ENCODE results near the gene NRP2. TPM values are rescaled to one million over a fixed set of nuclear protein-coding genes. Genes with fewer than 3 reads are reported as not detected.

Gene NRP2
- total RNA-seq, 1 experiment from 2014 or later, result 1.2 TPM

DNA sequence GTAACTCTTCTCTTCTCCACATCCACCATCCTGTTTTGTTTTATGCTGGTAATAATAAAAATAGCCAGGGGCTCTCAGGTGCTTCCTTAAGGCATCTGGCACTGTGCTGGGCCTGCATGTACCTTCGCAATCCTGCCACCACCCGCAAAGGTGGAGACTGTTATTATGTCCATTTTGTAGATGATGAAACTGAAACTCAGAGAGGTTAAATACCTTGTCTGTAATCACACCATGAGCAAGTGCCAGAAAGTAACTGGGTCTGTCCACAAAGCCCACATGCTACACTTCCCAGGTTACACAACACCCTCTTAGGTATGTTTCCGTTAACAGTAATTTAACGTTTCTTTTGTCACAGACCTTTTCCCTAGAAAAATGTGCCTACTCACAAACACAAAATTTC, 27.0 kb downstream of the NRP2 start:
- ChIA-PET CTCF (no interaction called here), RAD21 (ENCODE audit: low non-redundant PET in 1 of 2, low total read pairs in 2 of 2, uncharacterized antibody in 2 of 2, unreplicated experiment in 2 of 2) (no interaction called here), POLR2A (no interaction called here)
- Histone ChIP-seq H3K79me2 (ENCODE audit: insufficient read depth, low read length) (no peaks in the 10 kb centered on the region), H3K4me2 (ENCODE audit: low read length) (no peak overlapping the region), H3K27me3 (ENCODE audit: insufficient read depth, low read length) (peaks cover 7% of the 10 kb centered on the region; the same call in 1 of the 2 replicates), H4K20me1 (ENCODE audit: insufficient read depth) (no peaks in the 10 kb centered on the region), H3K36me3 (ENCODE audit: control insufficient read depth in 1 of 2, insufficient read depth in 2 of 2, low read length in 2 of 2) (no peaks in the 10 kb centered on the region), H2AFZ (ENCODE audit: low read depth, low read length, poor library complexity, severe bottlenecking) (no peak overlapping the region), H3K4me1 (ENCODE audit: control insufficient read depth in 1 of 2, insufficient read depth in 2 of 2, low read length in 2 of 2) (peaks cover 0 to 6% of the 10 kb centered on the region in 2 experiments; a peak in 1 of 4 replicates), H3K9me3 (ENCODE audit: control insufficient read depth in 1 of 2, insufficient read depth in 1 of 2, low read depth in 1 of 2, low read length in 2 of 2) (no peaks in the 10 kb centered on the region), H3K4me3 (replicated peaks in 1 of 2; ENCODE audit: low read depth in 1 of 2, low read length in 2 of 2) (no peak overlapping the region), H3K9me2 (ENCODE audit: insufficient read depth) (no peaks in the 10 kb centered on the region), H3K9ac (ENCODE audit: low read length) (no peak overlapping the region), H3K27ac (ENCODE audit: low read depth, low read length) (no peak overlapping the region)
- DNase-seq (ENCODE audit: low read depth, low spot score) (no peak), ATAC-seq (no peak)
- intact Hi-C loops (cut with micrococcal nuclease), result no loop called here
- no TSS peak for BruUV-seq (replicated peaks)
- no peak for TF ChIP-seq SRF (IDR thresholded peaks at IDR 0.05; ENCODE audit: low read depth)
- TF ChIP-seq, protein P1, sequence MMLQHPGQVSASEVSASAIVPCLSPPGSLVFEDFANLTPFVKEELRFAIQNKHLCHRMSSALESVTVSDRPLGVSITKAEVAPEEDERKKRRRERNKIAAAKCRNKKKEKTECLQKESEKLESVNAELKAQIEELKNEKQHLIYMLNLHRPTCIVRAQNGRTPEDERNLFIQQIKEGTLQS (IDR thresholded peaks at IDR 0.05), result no peak
- no peak for TF ChIP-seq POLR2A (IDR thresholded peaks at IDR 0.05; ENCODE audit: borderline replicate concordance, extremely low read depth, insufficient read depth, insufficient read length)
- TF ChIP-seq, protein P2, sequence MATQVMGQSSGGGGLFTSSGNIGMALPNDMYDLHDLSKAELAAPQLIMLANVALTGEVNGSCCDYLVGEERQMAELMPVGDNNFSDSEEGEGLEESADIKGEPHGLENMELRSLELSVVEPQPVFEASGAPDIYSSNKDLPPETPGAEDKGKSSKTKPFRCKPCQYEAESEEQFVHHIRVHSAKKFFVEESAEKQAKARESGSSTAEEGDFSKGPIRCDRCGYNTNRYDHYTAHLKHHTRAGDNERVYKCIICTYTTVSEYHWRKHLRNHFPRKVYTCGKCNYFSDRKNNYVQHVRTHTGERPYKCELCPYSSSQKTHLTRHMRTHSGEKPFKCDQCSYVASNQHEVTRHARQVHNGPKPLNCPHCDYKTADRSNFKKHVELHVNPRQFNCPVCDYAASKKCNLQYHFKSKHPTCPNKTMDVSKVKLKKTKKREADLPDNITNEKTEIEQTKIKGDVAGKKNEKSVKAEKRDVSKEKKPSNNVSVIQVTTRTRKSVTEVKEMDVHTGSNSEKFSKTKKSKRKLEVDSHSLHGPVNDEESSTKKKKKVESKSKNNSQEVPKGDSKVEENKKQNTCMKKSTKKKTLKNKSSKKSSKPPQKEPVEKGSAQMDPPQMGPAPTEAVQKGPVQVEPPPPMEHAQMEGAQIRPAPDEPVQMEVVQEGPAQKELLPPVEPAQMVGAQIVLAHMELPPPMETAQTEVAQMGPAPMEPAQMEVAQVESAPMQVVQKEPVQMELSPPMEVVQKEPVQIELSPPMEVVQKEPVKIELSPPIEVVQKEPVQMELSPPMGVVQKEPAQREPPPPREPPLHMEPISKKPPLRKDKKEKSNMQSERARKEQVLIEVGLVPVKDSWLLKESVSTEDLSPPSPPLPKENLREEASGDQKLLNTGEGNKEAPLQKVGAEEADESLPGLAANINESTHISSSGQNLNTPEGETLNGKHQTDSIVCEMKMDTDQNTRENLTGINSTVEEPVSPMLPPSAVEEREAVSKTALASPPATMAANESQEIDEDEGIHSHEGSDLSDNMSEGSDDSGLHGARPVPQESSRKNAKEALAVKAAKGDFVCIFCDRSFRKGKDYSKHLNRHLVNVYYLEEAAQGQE (IDR thresholded peaks at IDR 0.05; ENCODE audit: low read depth), result no peak
- TF ChIP-seq EGR1 (IDR thresholded peaks at IDR 0.05; ENCODE audit: low read depth), result no peak
- TF ChIP-seq CEBPB (IDR thresholded peaks at IDR 0.05; ENCODE audit: low read depth), result no peak
- no peak for TF ChIP-seq ZFX (IDR thresholded peaks at IDR 0.05)
- no peak for TF ChIP-seq TCF7L2 (IDR thresholded peaks at IDR 0.05; ENCODE audit: borderline replicate concordance, extremely low read depth, insufficient read depth, insufficient read length)
- TF ChIP-seq, protein P3, sequence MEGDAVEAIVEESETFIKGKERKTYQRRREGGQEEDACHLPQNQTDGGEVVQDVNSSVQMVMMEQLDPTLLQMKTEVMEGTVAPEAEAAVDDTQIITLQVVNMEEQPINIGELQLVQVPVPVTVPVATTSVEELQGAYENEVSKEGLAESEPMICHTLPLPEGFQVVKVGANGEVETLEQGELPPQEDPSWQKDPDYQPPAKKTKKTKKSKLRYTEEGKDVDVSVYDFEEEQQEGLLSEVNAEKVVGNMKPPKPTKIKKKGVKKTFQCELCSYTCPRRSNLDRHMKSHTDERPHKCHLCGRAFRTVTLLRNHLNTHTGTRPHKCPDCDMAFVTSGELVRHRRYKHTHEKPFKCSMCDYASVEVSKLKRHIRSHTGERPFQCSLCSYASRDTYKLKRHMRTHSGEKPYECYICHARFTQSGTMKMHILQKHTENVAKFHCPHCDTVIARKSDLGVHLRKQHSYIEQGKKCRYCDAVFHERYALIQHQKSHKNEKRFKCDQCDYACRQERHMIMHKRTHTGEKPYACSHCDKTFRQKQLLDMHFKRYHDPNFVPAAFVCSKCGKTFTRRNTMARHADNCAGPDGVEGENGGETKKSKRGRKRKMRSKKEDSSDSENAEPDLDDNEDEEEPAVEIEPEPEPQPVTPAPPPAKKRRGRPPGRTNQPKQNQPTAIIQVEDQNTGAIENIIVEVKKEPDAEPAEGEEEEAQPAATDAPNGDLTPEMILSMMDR (IDR thresholded peaks at IDR 0.05 in 2 of 3, conservative IDR thresholded peaks at IDR 0.05 in 1 of 3; ENCODE audit: borderline replicate concordance in 1 of 3, insufficient read depth in 1 of 3, low read depth in 2 of 3, low read length in 2 of 3), result no peak
- TF ChIP-seq SP1 (IDR thresholded peaks at IDR 0.05; ENCODE audit: low read depth), result no peak
- no peak for TF ChIP-seq JUND (IDR thresholded peaks at IDR 0.05)
- TF ChIP-seq, protein P4, sequence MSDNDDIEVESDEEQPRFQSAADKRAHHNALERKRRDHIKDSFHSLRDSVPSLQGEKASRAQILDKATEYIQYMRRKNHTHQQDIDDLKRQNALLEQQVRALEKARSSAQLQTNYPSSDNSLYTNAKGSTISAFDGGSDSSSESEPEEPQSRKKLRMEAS (IDR thresholded peaks at IDR 0.05), result no peak
- no peak for TF ChIP-seq ELF1 (IDR thresholded peaks at IDR 0.05; ENCODE audit: borderline replicate concordance, low read depth)
- TF ChIP-seq CBX3 (IDR thresholded peaks at IDR 0.05; ENCODE audit: low read depth), result no peak
- TF ChIP-seq POLR2AphosphoS5 (IDR thresholded peaks at IDR 0.05; ENCODE audit: low read depth, low read length), result no peak
- no peak for TF ChIP-seq FOSL1 (IDR thresholded peaks at IDR 0.05; ENCODE audit: low read depth)
- no peak for TF ChIP-seq EZH2 (IDR thresholded peaks at IDR 0.05)

Data from HCT116 (cell line).